Eye (tissue), 1 donor: ENCODE results near the gene CHPF2.

Source experiments
- DNase-seq: peaks from one replicate; pipeline ENCODE4 v3.0.0-alpha.2; 2015

CHPF2 gene

DNA sequence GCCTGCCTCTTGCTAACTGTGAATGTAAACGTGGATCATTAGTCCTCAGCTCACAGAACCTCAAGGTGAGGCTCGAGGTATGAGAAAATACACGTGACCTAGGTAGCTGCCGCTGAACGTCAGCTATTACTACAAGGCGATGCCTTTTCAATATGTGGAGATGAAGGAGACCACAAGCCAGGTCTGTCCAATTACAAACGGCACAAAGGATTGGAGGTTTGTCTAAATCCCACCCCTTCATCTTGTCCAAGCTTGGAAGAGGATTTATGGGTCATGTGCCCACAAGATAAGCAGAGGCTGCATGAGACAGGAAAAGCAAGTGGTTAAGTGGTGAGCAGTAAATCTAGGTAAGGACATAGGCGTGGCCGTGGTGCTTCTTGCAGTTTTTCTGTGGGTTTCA, 25.4 kb upstream of the CHPF2 start:
- DNase-seq: no peak

DNA sequence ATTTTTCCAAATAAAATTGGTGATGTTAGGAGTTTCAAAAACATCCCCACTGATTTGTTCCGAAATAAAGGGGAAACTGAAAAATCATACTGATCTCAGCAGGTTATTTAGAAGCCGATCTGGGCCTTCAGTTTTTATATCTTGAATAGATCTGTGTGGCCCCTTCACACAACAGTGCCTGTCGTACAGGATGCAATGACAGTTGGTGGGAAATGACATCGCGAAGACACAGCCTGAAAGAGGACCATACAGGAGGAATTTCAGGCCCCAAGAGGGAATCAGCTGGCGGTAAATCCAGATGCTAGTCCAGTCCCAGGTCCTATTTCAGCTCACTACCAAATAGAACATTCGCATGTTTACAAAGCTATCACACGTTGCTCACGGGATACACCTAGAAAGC, 25.0 kb upstream of the CHPF2 start:
- DNase-seq: no peak

DNA sequence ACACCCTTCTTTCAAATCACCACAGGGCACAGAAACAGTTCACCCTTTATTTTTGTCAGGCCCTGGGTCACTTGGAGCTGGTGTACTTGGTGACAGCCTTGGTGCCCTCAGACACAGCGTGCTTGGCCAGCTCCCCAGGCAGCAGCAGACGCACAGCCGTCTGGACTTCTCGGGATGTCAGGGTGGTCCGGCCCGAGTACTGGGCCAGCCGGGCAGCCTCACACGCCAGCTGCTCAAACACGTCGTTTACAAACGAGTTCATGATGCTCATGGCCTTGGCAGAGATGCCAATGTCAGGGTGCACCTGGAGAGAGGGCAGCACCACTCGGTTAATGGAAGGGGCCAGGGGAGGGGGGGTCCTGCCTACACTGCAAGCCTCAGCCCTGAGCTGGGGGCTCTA, 24.5 kb upstream of the CHPF2 start:
- no peak for DNase-seq

DNA sequence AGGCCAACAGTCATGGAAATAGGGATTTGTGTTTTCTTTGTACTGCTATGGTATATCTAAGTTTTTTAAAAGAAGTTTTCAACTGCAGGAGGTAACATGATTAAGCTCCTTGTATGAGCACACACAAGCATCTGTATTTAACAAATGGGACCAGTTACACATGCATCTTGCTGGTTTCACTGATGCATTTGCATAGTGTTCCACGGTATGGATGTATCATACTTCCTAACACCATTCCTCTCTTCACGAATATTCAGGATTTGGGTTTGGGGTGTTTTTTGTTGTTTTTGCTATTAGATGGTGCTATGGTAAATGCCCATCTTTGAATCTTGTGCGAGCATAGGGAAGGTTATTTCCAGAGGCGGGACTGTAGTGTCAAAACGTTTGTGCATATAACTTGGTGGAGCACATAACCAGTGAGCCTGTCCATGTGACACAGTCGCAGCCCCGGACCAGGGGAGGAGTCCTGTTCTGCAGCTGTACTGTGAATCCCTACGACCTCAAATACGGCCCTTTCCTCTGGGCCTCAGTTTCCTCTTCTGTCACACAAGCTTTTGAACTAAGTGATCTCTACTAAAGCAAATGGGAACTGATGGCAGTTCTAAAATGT, 23.9 kb upstream of the CHPF2 start:
- DNase-seq: no peak

DNA sequence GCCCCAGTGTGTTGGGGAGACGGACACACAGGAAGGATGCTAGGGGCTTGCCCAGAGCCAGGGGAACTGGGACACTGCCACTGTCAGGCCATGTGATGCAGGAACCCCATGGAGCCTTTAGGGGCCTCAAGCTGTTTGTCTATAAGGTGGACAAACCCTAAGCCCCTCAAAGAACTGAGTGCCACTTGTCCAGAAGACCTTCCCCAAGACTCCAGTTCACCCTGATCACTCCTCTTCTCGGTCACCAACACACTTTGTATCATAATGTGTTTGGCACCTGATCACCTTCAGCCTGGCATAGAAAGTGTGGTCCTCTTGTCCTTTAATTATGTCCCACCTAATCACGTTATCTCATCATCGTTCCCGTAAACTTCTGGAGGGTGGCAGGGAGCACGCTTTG, 22.7 kb upstream of the CHPF2 start:
- no peak for DNase-seq

DNA sequence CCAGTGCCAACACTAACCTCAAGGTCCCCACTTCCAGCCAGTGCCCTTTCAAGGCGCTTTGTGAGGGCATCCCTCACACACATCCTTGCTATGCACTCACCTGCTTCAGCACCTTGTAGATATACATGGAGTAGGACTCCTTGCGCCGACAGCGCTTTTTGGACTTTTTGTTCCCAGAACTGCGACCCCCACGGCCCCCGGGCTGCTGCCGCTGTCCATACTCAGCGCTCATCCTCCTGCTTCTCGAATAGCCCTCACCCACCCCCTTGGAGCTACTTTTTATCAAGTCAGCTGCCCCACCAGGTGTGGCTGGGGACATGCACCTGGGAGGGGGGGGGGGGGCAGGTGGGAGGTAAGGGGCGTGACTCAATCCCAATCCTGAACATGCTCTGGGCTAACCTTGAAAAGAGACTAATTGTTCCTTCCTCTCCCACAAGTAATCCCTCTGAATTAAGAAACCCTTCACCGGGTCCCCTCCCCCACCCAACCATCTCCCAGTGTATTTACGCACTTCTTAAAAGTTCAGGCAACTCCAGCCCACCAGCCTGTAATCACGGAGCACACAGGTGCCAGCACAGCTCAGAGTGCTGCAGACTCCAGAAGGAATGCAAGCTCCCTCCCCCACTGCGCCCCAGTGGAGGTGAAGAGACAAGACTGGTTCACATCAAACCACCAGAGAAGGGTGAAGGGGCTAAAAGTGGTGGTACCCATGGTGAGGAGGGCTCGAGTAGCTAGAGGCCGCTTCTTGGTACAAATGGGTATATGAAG, 22.0 kb upstream of the CHPF2 start, which contains the start of gene H2BK1:
Gene H2BK1, minus strand, starts transcription at position 402 of the 768 bp plus-strand sequence. Its CDS starts 170 bp downstream, at position 232.
- DNase-seq: no peak

DNA sequence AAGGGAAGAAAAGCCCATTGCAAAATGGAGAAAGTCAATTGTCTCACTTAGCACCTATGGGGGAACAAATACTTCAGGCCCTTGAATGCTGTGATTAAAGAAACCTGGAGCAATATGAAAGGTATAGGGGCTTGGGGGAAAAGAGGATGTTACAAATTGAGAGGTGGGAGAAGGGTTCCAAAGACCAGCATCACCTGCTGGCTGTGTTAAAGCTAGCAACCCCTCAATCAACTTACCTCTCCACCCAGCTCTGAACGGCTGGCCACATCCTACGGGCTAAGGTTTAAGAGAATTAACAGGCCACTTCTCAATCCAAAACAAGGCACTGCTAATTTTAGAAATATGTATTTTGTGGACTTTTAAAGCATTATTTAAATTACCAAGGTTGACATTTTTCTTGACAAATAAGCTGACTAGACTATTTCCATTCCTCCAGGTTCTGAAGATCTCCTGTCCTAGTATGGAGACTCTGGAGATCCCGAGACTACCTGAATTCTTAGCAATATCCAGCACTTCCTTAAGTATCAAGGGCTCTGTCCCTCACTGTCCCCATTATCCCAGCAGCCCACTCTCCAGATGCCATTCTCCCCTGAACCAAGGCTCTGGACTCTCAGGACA, 21.0 kb upstream of the CHPF2 start:
- no peak for DNase-seq

DNA sequence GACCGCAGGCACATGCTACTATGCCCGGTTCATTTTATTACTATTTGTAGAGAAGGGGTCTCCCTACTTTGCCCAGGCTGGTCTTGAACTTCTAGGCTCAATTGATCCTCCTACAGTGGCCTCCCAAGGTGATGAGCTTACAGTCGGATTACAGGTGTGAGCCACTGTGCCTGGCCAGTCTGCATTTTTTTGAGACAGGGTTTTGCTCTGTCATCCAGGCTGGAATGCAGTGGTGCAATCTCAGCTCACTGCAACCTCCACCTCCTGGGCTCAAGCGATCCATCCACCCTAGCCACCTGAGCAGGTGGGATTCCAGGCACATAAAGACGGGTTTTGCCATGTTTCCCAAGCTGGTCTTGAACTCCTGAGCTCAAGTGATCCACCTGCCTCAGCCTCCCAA, 19.7 kb upstream of the CHPF2 start:
- DNase-seq: no peak

DNA sequence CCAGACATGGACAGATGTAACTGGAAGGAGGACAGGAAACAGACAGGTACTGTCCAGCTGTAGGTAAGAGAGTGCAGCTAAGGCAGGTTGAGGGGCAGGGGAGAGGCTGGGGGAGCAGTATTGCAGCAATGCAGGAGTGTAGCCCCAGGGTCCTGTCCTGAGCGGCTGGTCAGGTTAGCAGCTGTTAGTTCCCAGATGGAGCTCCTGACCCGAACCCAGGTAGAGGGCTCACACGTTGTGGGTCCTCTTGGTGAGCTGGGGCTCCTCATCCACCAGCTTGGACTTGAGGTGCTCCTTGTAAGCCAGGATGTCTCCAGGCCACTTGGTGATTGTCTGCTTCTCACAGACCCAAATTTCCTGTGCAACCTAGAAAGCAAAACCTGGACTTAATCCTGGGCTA, 18.5 kb upstream of the CHPF2 start:
- DNase-seq: no peak

DNA sequence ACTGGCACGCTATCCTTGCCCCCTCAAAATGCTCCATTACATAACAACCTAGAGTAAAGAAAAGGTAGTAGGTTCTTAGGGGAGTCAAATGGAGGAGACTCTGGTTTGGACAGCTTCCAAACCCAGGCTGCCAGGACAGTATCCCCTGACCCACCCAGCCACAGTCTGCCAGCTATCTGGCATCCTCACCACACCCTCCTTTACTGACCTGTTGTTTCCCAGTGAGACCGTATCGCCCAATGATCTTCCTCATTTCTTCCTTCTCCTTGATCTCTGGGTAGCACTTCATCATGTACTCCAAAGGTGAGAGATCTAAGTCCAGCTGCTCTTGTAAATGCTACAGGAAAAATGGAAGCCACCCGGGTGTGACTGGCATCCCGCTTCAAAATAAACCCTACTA, 16.9 kb upstream of the CHPF2 start:
- no peak for DNase-seq

DNA sequence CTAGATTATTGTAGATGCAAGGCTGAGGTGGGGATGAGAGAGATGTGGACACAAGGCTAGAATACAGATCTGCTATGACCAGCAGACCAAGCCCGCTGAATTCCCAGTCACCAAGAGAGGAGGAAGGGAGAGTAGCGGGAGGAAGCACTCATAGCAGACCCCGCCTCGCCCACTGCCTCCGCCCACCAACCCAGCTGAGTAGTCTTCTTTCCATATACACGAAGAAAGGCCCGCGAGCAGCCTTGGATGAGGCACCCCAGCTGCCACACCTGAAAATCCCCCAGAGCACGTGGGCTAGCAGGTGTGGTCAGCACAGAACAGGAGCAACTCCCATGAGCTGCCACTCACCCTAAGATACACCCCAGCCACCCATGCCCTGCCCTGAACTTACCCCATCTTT, 14.1 kb upstream of the CHPF2 start:
- no peak for DNase-seq

DNA sequence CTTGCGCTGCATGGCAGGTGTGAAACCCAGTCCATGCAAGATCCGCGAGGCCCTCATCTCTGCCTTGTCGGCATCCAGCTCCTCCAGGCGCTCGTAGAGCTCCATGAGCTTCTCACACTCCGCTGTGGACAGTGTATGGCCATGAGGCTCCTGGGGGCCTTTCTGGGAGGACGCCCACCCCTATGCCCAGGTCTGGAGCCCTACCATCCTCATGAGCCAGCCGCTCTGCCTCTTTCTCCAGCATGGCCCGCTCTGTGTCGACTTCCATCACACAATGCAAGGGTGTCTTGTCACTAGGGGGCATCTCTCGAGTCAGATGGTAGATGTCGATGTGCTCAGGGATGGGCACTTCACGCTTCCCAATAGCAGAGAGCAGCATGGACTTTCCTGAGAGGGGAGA, 8.6 kb upstream of the CHPF2 start:
- no peak for DNase-seq

DNA sequence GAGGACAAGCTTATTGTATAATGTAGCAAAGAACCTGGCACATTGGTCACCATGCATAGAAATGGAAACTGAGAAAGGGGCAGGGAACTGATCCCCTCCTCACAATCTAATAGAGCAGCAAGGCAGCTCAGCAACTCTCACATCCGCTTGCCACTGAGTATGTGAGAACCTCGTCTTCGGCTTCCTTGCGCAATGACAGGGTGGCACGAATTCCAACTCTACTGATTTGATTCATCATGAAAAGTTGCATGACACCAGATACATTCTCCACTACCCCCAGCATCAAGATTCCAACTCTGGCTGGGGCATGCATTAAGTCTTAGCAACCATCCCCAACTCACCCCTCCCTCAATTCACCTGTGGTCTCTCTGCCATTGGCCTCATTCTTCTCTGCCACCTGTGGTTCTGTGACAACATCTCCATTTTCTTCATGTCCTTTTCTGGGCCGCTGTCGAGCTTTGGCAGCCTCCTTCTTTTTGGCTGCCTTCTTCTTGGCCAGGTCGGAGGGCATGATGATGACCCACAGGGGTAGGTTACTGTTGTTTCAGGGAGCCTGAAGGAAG, 6.3 kb upstream of the CHPF2 start:
- DNase-seq: no peak

DNA sequence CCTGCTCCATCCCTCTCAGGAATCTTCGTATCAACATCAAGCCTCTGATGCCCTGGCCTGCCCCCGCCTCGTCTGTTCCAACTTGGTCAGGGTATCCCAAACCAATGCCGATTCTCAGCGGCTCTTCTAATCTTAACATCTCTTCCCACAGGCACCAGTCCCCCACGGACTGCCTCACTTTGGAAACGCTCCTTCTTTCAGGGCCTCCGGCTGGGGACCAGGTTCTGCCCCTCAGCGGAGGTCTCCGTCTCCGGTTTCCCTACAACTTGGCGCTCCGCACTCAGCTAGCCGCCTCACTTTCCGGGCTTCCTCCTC, 5.8 kb upstream of the CHPF2 start:
- DNase-seq: no peak

DNA sequence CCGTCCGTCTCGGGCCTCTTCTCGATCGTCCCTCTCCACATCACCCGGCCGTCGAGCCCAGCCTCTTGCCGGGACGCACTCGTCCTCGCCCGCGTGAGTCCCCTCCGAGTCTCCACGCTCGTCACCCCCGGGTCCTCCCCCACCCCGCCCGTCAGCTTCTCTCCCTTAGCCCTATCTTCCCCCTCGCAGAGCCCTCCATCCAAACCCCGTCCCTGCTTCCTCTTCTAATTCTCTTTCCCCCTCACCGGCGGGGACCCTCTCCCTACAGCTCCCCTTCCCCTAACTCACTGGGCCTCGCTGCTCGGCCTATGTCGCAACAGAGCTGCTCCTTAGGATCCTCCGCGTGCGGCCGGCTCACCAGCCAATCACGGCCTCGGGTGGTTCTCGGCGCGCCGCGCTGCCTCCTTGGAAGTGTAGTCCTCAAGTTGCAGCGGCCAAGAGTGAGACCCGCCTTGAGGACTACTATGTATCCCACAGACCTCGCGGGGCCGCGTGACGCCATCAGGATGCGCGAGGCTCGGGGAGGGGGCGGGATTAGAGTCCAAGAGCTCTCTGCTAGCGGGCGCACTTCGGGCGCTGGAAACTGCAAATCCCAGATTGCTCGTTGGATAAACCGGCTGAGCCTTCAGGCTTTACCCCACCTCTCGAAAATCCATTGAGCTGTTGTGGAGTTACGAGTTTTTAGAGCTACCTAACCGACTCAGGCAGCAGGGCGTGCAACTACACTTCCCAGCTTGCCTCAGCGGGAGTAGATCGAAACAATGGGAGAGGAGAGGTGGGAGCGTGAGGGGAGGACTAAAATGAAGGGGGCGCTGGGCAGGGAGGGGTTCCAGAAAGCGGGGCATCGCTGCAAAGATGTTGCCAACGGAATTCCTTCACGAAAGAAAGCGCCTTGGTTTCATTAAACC, 5.2 kb upstream of the CHPF2 start, which contains the start of gene ABCF2:
Gene ABCF2, minus strand, starts transcription at position 331 of the 908 bp plus-strand sequence. CDS start 747 bp downstream, outside the sequence.
- peak; percentile 100 for DNase-seq

DNA sequence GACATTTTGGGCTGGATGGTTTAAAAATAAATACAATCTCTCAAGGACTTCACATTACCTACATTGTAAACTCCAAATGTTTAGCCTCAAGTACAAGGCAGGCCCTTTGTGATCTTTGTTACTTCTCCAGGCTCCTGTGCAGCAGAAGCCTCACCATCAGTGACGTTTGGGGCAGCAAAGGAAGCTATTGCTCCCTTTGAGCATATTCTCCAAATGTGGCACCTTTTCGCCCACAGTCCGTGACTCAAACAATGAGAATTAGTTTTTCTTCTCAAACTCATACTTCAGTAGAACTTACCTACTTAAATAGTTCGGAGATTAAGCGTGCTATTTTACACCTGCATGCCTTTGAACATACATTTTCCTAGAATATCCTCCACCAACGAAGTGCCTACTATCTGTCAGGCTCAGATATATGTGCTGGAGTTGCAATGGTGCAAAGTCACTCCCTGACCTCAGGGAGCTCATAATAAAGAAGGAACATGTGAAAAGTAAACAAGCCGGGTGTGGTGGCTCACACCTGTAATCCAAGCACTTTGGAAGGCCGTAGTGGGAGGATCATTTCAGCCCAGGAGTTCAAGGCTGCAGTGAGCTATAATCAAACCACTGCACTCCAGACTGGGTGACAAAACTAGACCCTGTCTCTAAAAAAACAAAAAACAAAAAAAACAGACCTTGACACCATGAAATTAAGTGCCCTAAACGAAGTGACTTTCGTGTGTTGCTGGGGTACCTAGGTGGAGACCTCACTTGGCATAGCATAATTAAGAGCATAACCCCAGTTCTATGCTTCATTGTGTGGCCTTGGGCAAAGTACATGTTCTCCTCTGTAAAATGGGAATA, 4.0 kb upstream of the CHPF2 start:
- DNase-seq: no peak

DNA sequence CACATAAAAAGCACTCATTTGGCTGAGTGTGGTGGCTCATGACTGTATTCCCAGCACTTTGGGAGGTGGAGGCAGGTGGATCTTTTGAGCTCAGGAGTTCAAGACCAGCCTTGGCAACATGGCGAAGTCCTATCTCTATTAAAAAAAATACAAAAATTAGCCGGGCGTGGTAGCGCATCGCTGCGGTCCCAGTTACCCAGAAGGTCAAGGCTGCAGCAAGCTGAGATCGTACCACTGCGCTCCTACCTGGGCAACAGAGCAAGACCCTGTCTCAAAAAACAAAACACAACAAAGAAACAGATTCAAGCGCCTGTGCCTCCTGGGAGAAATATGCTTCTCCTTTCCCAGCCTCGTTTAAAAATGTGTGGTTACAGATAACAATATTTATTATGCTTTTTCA, 3.0 kb upstream of the CHPF2 start:
- DNase-seq: no peak

DNA sequence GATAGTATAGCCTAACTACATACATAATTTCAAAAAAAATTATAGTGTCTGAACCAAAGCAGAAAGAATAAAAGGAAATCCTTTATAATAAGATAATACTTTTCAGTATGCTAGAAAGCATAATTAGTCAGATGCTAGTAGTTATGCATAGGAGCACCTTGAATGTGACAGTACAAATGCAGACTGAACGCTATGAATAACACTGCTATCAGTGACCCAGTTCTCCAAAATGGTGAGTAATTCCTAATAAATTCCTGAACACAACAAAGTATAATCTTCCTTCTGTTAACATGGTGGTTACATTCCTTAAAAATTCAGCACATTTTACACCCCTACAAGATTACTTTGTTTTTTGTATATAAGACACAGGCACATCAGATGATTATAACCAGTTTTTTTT, 1.2 kb upstream of the CHPF2 start:
- no peak for DNase-seq

DNA sequence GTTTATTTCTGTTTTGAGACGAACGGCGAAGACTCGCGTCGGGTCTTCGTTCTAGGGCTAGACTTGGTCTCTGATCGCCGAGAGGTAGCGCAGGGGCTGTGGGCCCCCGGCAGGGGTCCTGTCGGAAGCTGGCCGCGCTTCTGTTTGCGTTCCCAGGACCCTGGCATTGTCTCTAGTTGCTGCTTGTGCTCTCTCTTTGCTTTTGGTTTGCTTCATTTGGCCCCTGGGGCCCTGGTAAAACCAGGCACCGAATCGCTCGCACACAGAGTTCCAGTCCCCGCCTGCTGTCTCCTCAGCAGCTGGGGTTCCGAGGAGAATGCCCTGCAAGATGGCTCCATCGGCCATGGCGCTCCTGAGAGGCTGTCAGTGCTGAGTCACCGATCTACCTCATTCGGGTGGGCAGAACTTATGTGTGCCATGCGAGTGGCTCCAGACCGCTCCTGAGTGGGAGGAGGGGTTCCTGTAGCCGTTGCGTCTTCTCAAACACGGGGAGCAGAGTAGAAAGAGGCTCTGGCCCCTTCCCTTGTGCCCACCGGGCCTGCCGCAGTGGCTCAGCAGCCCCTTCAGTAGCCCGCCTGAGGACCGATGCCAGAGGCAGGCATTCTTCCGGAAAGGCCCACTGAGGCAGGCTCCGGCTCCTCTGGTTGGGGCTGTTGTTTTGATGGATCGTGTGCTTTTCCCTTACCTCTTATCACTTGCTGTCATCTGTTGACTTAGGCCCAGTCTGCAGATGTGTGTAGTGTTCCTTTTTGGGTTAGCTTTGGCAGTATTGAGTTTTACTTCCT, 826 bp downstream of the CHPF2 start:
- peak; percentile 38 for DNase-seq

DNA sequence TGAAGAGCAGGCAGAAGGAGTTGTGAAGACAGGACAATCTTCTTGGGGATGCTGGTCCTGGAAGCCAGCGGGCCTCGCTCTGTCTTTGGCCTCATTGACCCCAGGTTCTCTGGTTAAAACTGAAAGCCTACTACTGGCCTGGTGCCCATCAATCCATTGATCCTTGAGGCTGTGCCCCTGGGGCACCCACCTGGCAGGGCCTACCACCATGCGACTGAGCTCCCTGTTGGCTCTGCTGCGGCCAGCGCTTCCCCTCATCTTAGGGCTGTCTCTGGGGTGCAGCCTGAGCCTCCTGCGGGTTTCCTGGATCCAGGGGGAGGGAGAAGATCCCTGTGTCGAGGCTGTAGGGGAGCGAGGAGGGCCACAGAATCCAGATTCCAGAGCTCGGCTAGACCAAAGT, 1.5 kb downstream of the CHPF2 start:
- no peak for DNase-seq
